ENCODE results near the gene HLA-A. TPM values are rescaled to one million over a fixed set of nuclear protein-coding genes. Genes with fewer than 3 reads are reported as not detected.

HLA-A gene
- total and polyA plus RNA-seq, 9 of the 15 experiments (the other 6 are each of a cell fraction or from before 2014, with no cell fraction given) = 0.46 to 3.3 TPM; not detected in 7

GRCh38 chr6:29909985-29910384, 32.3 kb upstream of the HLA-A start (continued):
- no peak for TF ChIP-seq ZNF785 (CRISPR knock-in tag; IDR thresholded peaks at IDR 0.05)
- TF ChIP-seq PYGO2 (tag; IDR thresholded peaks at IDR 0.05) = no peak
- TF ChIP-seq CGGBP1 (CRISPR knock-in tag; IDR thresholded peaks at IDR 0.05) = no peak
- no peak for TF ChIP-seq BACH1 (tag; IDR thresholded peaks at IDR 0.05)
- TF ChIP-seq PTBP1 (IDR thresholded peaks at IDR 0.05; ENCODE audit: low read depth, low read length) = no peak
- no peak for TF ChIP-seq HMBOX1 (IDR thresholded peaks at IDR 0.05)
- TF ChIP-seq POLR2A (conservative IDR thresholded peaks at IDR 0.05) = no peak
- TF ChIP-seq NEUROD1 (IDR thresholded peaks at IDR 0.05; ENCODE audit: borderline replicate concordance, low read depth, low read length, partially characterized antibody) = no peak
- peak in 1 of 2 experiments; percentile 44; a peak in 1 of 4 replicates for TF ChIP-seq FOXA3 (CRISPR knock-in tag; conservative IDR thresholded peaks at IDR 0.05 in 1 of 2, IDR thresholded peaks at IDR 0.05 in 1 of 2)
- no peak for TF ChIP-seq SAFB2 (IDR thresholded peaks at IDR 0.05; ENCODE audit: borderline replicate concordance, low read depth, low read length, severe bottlenecking)
- no peak for TF ChIP-seq EZH2 (IDR thresholded peaks at IDR 0.05; ENCODE audit: borderline replicate concordance, low read depth, low read length)
- TF ChIP-seq CBFB (CRISPR knock-in tag; IDR thresholded peaks at IDR 0.05) = no peak
- TF ChIP-seq ZNF146 (CRISPR knock-in tag; IDR thresholded peaks at IDR 0.05; ENCODE audit: unreplicated experiment) = no peak
- no peak for TF ChIP-seq ELF4 (CRISPR knock-in tag; IDR thresholded peaks at IDR 0.05)
